ENCODE measurements around the gene EYS. TPM values are rescaled to one million over a fixed set of nuclear protein-coding genes. Genes with fewer than 3 reads are reported as not detected.

EYS gene
- total RNA-seq, 1 experiment from 2014 or later = not detected

DNA sequence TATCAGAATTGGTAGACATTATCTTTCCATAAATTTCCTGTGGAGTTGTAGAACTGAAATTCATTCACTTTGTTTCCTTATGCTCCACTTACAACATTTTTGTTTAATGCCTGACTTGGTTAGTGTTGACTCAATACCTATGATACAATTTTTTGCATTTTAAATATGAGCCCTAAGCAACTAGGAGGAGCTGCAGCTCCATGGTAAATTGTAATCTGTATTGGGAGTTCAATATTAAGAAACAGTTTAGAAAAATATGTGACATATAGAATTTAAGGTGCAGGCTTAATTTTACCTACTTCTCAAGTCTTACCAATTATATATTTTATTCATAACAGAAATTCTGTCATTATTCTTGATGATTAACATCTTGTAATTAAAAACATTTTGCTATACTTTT, 868.3 kb downstream of the EYS start:
- Histone ChIP-seq H3K27me3 (no peaks in the 10 kb centered on the region), H3K27ac (no peak overlapping the region), H3K4me1 (no peaks in the 10 kb centered on the region), H3K4me3 (no peak overlapping the region), H3K9me3 (replicated peaks) (no peaks in the 10 kb centered on the region), H3K36me3 (no peaks in the 10 kb centered on the region)
- DNase-seq = no peak

DNA sequence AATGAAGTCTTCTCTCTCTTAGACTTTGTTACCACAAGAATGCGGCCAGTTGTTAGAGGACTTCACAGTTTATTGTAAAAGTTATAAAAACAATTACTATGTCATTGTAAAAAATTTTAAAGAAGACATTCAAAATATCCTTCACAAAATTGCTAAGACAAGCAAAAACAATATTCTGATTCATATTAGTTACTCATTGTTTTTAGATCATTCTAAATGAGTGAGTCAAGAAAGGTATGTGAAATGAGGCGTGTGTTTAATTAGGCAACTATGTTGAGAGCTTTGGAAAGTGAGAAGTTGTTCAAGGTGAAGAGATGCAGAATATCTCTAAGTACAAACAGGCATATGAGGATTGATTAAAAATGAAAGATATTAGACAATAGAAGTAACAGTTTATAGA, 875.3 kb downstream of the EYS start:
- Histone ChIP-seq H3K4me3 (no peak overlapping the region), H3K27ac (no peak overlapping the region), H3K36me3 (no peaks in the 10 kb centered on the region), H3K9me3 (replicated peaks) (no peaks in the 10 kb centered on the region), H3K27me3 (peaks cover 4% of the 10 kb centered on the region; the same call in 1 of the 2 replicates), H3K4me1 (no peaks in the 10 kb centered on the region)
- no peak for DNase-seq

DNA sequence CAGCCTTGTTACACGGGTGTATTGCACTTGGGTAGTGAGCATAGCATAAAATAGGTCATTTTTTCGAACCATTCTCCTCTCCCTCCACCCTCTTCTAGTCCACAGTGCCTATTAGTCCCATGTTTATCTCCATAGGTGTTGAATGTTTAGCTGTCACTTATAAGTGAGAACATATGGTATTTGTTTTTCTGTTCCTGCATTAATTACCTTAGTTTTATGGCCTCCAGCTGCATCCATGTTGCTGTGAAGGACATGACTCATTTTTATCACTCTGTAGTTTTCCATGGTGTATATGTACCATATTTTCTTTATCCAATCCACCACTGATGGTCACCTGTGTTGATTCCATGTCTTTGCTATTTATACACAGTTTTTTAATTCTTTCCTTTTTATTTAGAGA, 889.5 kb downstream of the EYS start:
- no peak for DNase-seq
- Histone ChIP-seq H3K4me3 (no peak overlapping the region), H3K27ac (no peak overlapping the region), H3K36me3 (no peaks in the 10 kb centered on the region), H3K4me1 (no peaks in the 10 kb centered on the region), H3K9me3 (replicated peaks) (no peaks in the 10 kb centered on the region), H3K27me3 (no peaks in the 10 kb centered on the region)

DNA sequence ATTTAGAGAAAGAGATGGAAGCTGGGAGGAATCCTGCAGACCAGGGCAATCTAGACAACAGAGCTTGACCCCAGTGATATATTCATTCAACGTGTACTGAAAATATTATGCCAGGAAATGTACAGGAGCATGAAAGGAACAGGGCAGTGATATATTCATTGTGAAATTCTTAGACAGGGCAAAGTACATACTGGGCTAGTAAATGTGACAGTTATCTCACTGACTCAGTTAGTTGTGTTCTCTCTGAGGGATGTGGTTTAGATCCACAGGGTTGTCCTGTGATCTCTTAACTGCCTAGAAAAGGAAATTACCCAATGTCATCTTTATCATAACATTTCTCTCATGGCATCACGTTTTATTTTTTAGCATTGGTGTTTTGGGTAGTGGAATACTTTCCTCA, 891.3 kb downstream of the EYS start:
- Histone ChIP-seq H3K27ac (no peak overlapping the region), H3K9me3 (replicated peaks) (no peaks in the 10 kb centered on the region), H3K27me3 (no peaks in the 10 kb centered on the region), H3K36me3 (no peaks in the 10 kb centered on the region), H3K4me3 (no peak overlapping the region), H3K4me1 (no peaks in the 10 kb centered on the region)
- DNase-seq = no peak

DNA sequence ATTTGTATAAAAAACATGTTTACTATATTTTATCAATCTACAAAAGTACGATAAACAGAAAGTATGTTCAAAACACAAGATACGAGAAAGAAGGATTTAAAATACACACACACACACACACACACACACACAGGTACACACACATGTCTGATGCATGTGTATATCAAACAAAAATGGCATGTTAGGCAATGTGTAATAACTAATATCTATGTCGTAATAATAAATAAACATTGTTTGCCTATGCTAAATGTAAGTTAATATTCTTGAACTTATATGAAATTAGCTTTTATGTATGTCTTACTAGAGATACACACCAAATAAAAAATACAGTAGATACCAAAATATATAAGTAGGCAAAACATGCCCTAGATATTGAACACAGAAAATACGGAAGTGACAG, 894.9 kb downstream of the EYS start:
- H3K9me3 ChIP-seq (replicated peaks) = no peaks in the 10 kb centered on the region
- H3K4me3 ChIP-seq = no peak overlapping the region
- H3K4me1 ChIP-seq = no peaks in the 10 kb centered on the region
- H3K27ac ChIP-seq = no peak overlapping the region
- no peaks in the 10 kb centered on the region for H3K36me3 ChIP-seq
- H3K27me3 ChIP-seq = no peaks in the 10 kb centered on the region
- no peak for DNase-seq

DNA sequence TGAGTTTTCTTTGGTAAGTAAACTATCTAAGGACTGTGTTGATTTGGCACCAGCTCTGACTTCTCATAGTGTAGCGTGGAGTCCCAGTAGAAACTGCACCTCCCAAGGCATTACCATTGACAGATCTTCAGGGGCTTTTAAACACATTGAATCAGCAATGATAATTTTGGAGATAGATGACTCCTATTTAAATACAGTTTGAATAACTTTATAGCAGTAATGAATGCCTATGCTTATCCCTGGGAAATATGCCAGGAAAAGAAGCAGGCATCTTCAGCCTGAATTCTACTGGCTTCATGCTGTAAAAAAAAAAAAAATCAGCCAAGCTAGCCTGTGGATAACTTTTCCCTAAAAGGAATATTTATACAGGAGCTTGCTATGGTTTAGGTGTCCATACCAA, 895.9 kb downstream of the EYS start:
- no peaks in the 10 kb centered on the region for H3K9me3 ChIP-seq (replicated peaks)
- no peaks in the 10 kb centered on the region for H3K4me1 ChIP-seq
- H3K27ac ChIP-seq = no peak overlapping the region
- H3K4me3 ChIP-seq = no peak overlapping the region
- no peaks in the 10 kb centered on the region for H3K27me3 ChIP-seq
- H3K36me3 ChIP-seq = no peaks in the 10 kb centered on the region
- no peak for DNase-seq

DNA sequence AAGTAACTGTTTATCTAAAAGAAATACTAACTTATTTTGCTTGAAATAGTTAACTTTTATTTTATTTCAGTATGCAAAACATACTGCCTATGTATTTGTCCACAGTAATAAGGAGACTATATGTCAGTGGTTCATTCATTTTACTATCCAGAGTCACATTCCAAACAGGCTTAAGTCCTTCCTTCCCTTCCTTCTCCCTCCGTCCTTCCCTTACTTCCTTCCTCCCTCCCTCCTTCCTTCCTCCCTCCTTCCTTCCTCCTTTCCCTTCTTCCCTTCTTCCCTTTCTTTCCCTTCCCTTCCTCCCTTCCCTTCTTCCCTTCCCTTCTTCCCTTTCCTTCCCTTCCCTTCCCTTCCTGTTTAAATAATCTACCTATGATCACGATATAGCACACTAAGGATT, 899.2 kb downstream of the EYS start:
- H3K27ac ChIP-seq = no peak overlapping the region
- DNase-seq = no peak
- no peaks in the 10 kb centered on the region for H3K27me3 ChIP-seq
- H3K4me3 ChIP-seq = no peak overlapping the region
- H3K36me3 ChIP-seq = no peaks in the 10 kb centered on the region
- no peaks in the 10 kb centered on the region for H3K4me1 ChIP-seq
- H3K9me3 ChIP-seq (replicated peaks) = no peaks in the 10 kb centered on the region

DNA sequence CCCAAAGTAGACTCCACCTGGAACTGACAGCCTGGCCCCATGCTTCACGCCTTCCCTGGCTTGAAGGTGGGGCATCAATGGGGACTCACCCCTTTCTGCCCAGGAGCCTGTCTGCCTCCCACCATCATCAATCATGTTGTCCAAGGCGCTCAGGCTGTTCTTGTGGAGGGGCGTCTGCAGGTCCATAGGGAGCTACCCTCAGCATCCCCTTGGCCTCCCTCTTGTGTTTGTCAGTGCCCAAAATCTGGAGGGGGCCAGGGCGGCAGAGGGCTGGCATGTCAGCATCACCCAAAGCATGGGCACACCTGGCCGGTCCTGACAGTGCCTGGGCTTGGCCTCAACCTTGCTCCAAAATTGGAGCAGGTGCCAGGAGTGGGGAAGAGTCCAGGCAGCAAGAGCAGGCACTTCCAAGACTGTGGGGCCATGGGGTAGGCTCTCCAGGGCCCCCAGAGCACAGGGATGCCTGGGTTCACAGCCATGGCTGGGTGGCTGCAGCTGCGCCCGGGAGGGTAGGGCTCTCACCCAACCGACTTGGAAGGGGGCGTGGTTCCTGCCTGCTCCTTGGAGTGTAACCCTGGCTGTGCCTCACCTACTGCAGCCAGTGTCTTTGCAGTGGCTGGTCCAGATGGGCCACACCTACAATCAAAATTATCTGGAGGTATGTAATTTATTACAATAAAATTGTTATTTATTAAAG, 903.4 kb downstream of the EYS start:
- no peak for DNase-seq
- Histone ChIP-seq H3K27ac (no peak overlapping the region), H3K36me3 (no peaks in the 10 kb centered on the region)

DNA sequence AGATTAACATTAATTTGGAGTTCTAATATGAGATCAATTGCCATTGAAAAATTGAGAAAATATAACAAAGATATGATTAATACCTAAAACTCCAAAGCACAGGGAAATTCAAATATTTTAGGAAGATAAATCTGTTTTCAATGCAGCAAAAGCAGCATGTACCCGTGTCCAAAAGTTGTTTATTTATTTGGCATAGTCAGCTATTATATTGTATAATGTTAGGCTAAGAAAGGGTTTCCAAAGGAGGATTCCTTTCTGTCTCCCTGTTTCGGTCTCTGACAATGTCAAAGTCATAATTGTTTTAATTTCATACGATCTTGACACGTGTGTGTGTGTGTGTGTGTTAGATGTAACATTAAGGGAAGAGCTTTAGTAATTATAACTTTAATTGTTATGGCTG, 914.5 kb downstream of the EYS start:
- no peaks in the 10 kb centered on the region for H3K9me3 ChIP-seq (replicated peaks)
- DNase-seq = no peak
- H3K27ac ChIP-seq = no peak overlapping the region
- no peak overlapping the region for H3K4me3 ChIP-seq
- no peaks in the 10 kb centered on the region for H3K4me1 ChIP-seq
- no peaks in the 10 kb centered on the region for H3K27me3 ChIP-seq
- H3K36me3 ChIP-seq = no peaks in the 10 kb centered on the region

More for the DNA sequence above, 903.4 kb downstream of the EYS start:
- H3K4me3 ChIP-seq = no peak overlapping the region
- H3K27me3 ChIP-seq = no peaks in the 10 kb centered on the region
- no peaks in the 10 kb centered on the region for H3K4me1 ChIP-seq
- H3K9me3 ChIP-seq (replicated peaks) = no peaks in the 10 kb centered on the region

DNA sequence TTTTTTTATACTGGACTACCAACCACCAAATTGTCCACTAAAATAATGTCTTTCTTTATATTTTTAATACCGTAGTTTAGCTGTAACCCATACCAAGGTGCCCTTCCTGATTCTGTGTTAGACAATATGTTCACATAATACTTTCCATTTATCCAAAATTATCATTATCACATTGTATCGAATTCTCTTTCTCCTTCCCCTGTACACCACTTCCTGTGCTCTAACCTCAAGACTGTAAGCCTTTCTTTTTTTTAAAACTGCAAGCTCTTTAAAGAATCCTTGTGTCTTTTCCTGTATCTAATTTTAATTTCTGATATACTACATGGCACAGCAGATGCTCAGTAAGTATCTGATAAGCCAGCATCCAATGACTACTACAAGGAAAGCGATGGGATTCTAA, 917.5 kb downstream of the EYS start:
- no peaks in the 10 kb centered on the region for H3K36me3 ChIP-seq
- H3K27ac ChIP-seq = no peak overlapping the region
- no peaks in the 10 kb centered on the region for H3K27me3 ChIP-seq
- H3K4me3 ChIP-seq = no peak overlapping the region
- no peaks in the 10 kb centered on the region for H3K9me3 ChIP-seq (replicated peaks)
- no peaks in the 10 kb centered on the region for H3K4me1 ChIP-seq
- DNase-seq = no peak

DNA sequence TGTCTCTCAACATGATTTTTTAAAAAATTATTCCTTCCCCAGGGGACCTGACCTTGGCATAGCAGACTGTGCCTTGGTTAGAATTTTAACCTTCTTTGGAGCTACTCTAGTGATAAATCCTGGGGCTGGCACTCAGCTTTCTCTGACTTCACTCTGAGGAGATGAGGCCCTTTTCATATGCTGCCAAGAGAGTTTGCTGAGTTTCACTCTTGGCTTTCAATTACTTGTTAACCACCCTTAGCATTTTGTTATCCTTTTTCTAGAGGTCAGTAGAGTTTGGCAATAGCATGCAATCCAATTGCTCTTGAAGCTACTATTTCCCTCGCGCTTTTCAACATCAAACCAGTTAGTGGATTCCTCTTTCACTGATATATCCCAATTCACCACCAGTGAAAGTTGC, 920.3 kb downstream of the EYS start:
- Histone ChIP-seq H3K27me3 (no peaks in the 10 kb centered on the region), H3K9me3 (replicated peaks) (no peaks in the 10 kb centered on the region)
- no peak for DNase-seq

DNA sequence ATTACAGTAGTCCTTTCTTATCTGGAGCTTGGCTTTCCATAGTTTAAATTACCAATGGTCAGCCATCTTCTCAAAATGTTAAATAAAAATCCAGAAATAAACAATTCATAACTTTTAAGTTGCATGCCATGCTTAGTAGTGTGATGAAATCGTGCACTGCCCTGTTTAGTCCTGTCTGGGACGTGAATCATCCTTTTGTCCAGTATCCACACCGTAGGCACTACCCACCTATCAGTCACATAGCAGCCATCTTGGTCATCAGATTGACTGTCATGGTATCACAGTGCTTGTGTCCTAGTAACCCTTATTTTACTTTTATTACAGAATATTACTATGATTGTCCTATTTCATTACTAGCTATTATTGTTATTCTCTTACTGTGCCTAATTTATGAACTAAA, 924.1 kb downstream of the EYS start:
- Histone ChIP-seq H3K9me3 (replicated peaks) (no peaks in the 10 kb centered on the region), H3K27me3 (no peaks in the 10 kb centered on the region), H3K4me3 (no peak overlapping the region), H3K27ac (no peak overlapping the region), H3K36me3 (no peaks in the 10 kb centered on the region), H3K4me1 (no peaks in the 10 kb centered on the region)
- no peak for DNase-seq

More for the DNA sequence above, 920.3 kb downstream of the EYS start:
- no peak overlapping the region for H3K4me3 ChIP-seq
- no peaks in the 10 kb centered on the region for H3K4me1 ChIP-seq
- H3K27ac ChIP-seq = no peak overlapping the region
- H3K36me3 ChIP-seq = no peaks in the 10 kb centered on the region

DNA sequence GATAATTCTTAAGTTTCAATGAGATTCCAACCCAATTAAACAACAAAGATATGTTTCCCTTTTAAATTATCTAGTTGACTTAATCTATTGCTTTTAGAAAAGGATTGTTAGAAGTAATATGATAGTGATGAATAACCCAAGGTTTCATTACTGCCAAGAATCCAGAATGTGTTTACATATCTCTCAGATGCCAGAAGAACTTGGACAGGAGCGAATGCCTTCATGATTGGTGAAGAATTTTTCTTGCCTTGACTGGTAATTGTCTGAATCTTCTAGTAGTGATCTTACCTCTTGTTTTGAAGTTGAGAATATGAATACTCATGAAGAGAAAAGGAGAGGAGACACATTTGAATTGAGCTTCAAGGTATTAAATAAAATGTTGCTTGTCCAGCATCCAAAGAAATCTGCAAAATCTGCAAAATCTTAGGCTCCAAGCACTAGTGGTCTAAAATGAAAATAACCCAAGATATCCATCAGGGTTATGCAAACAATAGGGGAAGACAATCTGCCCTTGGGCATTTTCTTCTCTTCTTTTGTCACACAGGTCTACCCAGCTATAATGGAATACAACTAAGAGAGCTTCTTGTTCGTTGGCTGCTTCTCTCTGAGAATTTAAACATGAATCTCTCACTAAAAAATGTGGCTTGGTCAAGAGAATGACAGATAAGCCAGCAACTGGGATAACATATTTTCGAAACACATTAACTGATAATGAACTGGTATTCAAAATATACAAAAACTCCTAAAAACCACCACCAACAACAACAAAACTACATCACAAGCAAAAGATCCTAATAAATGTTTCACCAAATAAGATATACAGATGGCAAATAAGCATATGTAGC, 928.9 kb downstream of the EYS start:
- Histone ChIP-seq H3K4me1 (no peaks in the 10 kb centered on the region), H3K4me3 (no peak overlapping the region), H3K27me3 (no peaks in the 10 kb centered on the region), H3K36me3 (no peaks in the 10 kb centered on the region), H3K27ac (no peak overlapping the region), H3K9me3 (replicated peaks) (no peaks in the 10 kb centered on the region)
- DNase-seq = no peak

DNA sequence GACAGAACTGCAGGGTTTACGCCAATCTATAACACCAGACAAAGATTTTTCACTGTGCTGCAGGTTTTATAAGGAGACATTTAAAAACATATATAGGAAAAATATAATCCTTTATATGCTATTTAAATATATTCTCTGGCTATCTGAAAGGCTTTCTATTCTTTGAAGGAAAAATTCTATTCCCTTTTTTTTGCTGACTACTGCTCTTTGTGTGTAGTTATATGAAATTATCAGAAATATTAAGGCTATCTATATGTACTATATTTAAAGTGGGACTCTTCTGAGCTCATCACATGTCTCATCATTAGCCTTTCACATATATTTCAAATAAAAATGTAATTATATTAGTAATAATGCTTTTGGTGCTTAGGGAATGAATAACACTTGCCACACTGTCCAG, 930.7 kb downstream of the EYS start:
- no peak for DNase-seq
- H3K4me1 ChIP-seq = no peaks in the 10 kb centered on the region
- no peak overlapping the region for H3K27ac ChIP-seq

DNA sequence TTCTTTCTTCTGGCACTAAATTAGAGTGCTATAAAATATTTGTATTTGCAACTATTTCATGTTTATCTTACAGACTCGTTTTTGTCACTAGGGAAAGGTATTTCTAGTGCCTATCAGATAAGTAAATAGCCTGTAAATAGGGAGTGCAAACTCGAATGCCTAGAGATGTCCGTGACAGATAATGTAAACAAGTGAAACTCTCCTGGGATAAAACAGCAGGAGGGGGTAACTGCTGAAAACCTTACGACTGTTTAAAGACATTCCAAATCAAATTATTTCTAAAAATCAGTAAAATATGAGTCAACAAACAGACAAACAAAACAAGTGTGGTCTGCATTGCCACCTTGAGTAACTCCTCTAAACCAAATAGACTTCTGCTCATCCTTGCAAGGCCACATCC, 932.1 kb downstream of the EYS start:
- H3K4me1 ChIP-seq = no peaks in the 10 kb centered on the region
- no peak overlapping the region for H3K4me3 ChIP-seq
- DNase-seq = no peak
- H3K9me3 ChIP-seq (replicated peaks) = no peaks in the 10 kb centered on the region
- no peak overlapping the region for H3K27ac ChIP-seq
- H3K27me3 ChIP-seq = no peaks in the 10 kb centered on the region
- no peaks in the 10 kb centered on the region for H3K36me3 ChIP-seq

More for the DNA sequence above, 930.7 kb downstream of the EYS start:
- no peaks in the 10 kb centered on the region for H3K9me3 ChIP-seq (replicated peaks)
- no peaks in the 10 kb centered on the region for H3K36me3 ChIP-seq
- no peaks in the 10 kb centered on the region for H3K27me3 ChIP-seq
- no peak overlapping the region for H3K4me3 ChIP-seq

DNA sequence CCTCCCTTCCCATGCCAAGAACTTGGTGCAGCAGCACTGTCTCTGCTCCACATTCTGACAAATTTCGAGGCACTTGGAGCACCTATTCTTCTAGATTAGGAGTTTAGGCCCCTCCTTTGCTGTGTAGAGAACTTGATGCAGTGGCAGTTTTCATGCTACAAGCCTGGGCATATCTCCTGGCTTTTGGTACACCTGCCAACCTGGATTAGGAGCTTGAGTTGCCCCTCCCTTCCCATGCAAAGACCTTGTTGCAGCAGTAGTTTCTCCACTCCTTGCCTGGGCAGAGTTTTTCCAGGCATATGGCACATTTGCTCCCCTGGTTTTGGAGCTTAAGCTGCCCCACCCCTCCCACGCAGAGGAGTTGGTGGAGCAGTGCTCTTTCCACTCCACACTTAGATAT, 956.1 kb downstream of the EYS start:
- Histone ChIP-seq H3K4me1 (no peaks in the 10 kb centered on the region), H3K36me3 (no peaks in the 10 kb centered on the region), H3K9me3 (replicated peaks) (no peaks in the 10 kb centered on the region), H3K27ac (no peak overlapping the region), H3K27me3 (no peaks in the 10 kb centered on the region), H3K4me3 (no peak overlapping the region)
- no peak for DNase-seq

Measured in SJCRH30 (cell line).